Osteoblast (primary cell): Measurements from ENCODE around the gene TMEM106B. TPM values are rescaled to one million over a fixed set of nuclear protein-coding genes. Genes with fewer than 3 reads are reported as not detected.

Source experiments
- DNase-seq: peaks from one replicate; pipeline ENCODE4 v3.0.0; 2011; ENCODE audit warnings: low spot score, mixed read lengths; ENCODE audit not compliant: insufficient read length; ENCODE audit errors: missing footprints
- H2AFZ ChIP-seq: 2 replicates; pipeline ENCODE4 v1.6.0; 2011; ENCODE audit warnings: mild to moderate bottlenecking, low read length
- H3K27ac ChIP-seq: 2 replicates; pipeline ENCODE4 v1.5.1; 2011; ENCODE audit warnings: mild to moderate bottlenecking, low read depth, low read length, moderate library complexity
- H3K27me3 ChIP-seq: 2 replicates; pipeline ENCODE4 v1.6.0; 2012; ENCODE audit warnings: mild to moderate bottlenecking, control low read depth, inconsistent platforms, low read length, moderate library complexity; ENCODE audit not compliant: insufficient read depth
- H3K36me3 ChIP-seq: 2 replicates; pipeline ENCODE4 v1.5.1; 2011; ENCODE audit warnings: mild to moderate bottlenecking, low read length, control low read depth, moderate library complexity; ENCODE audit not compliant: insufficient read depth
- H3K4me1 ChIP-seq: 2 replicates; pipeline ENCODE4 v1.5.1; 2011; ENCODE audit warnings: mild to moderate bottlenecking, low read length, control low read depth, moderate library complexity; ENCODE audit not compliant: insufficient read depth
- H3K4me2 ChIP-seq: 2 replicates; pipeline ENCODE4 v1.6.0; 2011; ENCODE audit warnings: mild to moderate bottlenecking, low read length; ENCODE audit not compliant: insufficient read depth
- H3K4me3 ChIP-seq: fragments of 200-600 bp; sonication (generic); 3 replicates; pipeline ENCODE4 v1.5.1; 2012; ENCODE audit warnings: mild to moderate bottlenecking, low read length, inconsistent platforms; ENCODE audit not compliant: insufficient read depth
- H3K79me2 ChIP-seq: 2 replicates; pipeline ENCODE4 v1.6.0; 2012; ENCODE audit warnings: mild to moderate bottlenecking, low read length, control low read depth, inconsistent platforms; ENCODE audit not compliant: insufficient read depth
- H3K9me3 ChIP-seq: 2 replicates; pipeline ENCODE4 v1.5.1; 2011; ENCODE audit warnings: low read depth, low read length, control low read depth
- H4K20me1 ChIP-seq: 2 replicates; pipeline ENCODE4 v1.6.0; 2012; ENCODE audit warnings: mild to moderate bottlenecking, low read length, control low read depth; ENCODE audit not compliant: insufficient read depth
- CTCF ChIP-seq: IDR thresholded peaks from 2 replicates; pipeline ENCODE4 v1.5.1; 2011; ENCODE audit warnings: mild to moderate bottlenecking, low read depth, low read length, moderate library complexity; ENCODE audit errors: extremely low read depth
- total RNA-seq: library from RNA; depleted of rRNA; stranded (reverse); fragments of >200 nt; gene quantifications from 2 replicates; pipeline ENCODE4 v1.2.3, GENCODE V29; 2012

Gene TMEM106B
- total RNA-seq, 1 donor: 61.9 TPM

- no peaks in the 10 kb centered on the region for H3K9me3 ChIP-seq
- no peak overlapping the region for H3K4me2 ChIP-seq
- H3K79me2 ChIP-seq: no peaks in the 10 kb centered on the region
- H3K4me3 ChIP-seq: no peak overlapping the region
- no peak for TF ChIP-seq CTCF
- no peaks in the 10 kb centered on the region for H4K20me1 ChIP-seq
- H3K36me3 ChIP-seq: peaks cover 8% of the 10 kb centered on the region
- H2AFZ ChIP-seq: no peak overlapping the region
- H3K27me3 ChIP-seq: no peaks in the 10 kb centered on the region
- H3K27ac ChIP-seq: no peak overlapping the region
- H3K4me1 ChIP-seq: no peaks in the 10 kb centered on the region
- no peak for DNase-seq
Measured at GRCh38 chr7:12233175-12233574, 22.1 kb downstream of the TMEM106B start.

GRCh38 chr7:12234334-12234865 lies 23.3 kb downstream of the TMEM106B start:
- H3K9me3 ChIP-seq: no peaks in the 10 kb centered on the region
- H3K4me1 ChIP-seq: no peaks in the 10 kb centered on the region
- no peak for TF ChIP-seq CTCF
- H3K4me2 ChIP-seq: no peak overlapping the region
- H3K27me3 ChIP-seq: no peaks in the 10 kb centered on the region
- peaks cover 10% of the 10 kb centered on the region for H3K36me3 ChIP-seq
- H2AFZ ChIP-seq: no peak overlapping the region
- no peak overlapping the region for H3K27ac ChIP-seq
- H3K4me3 ChIP-seq: no peak overlapping the region
- H3K79me2 ChIP-seq: no peaks in the 10 kb centered on the region
- DNase-seq: no peak
- no peaks in the 10 kb centered on the region for H4K20me1 ChIP-seq

- H3K9me3 ChIP-seq: no peaks in the 10 kb centered on the region
- peaks cover 6% of the 10 kb centered on the region for H3K36me3 ChIP-seq
- no peak for TF ChIP-seq CTCF
- no peak overlapping the region for H3K27ac ChIP-seq
- no peaks in the 10 kb centered on the region for H3K27me3 ChIP-seq
- H3K4me3 ChIP-seq: no peak overlapping the region
- H3K4me1 ChIP-seq: no peaks in the 10 kb centered on the region
- DNase-seq: no peak
- no peak overlapping the region for H2AFZ ChIP-seq
- H4K20me1 ChIP-seq: no peaks in the 10 kb centered on the region
- H3K4me2 ChIP-seq: no peak overlapping the region
- no peaks in the 10 kb centered on the region for H3K79me2 ChIP-seq
Measured at GRCh38 chr7:12235970-12236369, 24.9 kb downstream of the TMEM106B start.

GRCh38 chr7:12237007-12237406 lies 25.9 kb downstream of the TMEM106B start:
- H3K27ac ChIP-seq: no peak overlapping the region
- H3K4me3 ChIP-seq: no peak overlapping the region
- H3K4me1 ChIP-seq: no peaks in the 10 kb centered on the region
- H3K36me3 ChIP-seq: peaks cover 6% of the 10 kb centered on the region
- no peaks in the 10 kb centered on the region for H3K79me2 ChIP-seq
- H4K20me1 ChIP-seq: no peaks in the 10 kb centered on the region
- no peak overlapping the region for H2AFZ ChIP-seq
- no peak overlapping the region for H3K4me2 ChIP-seq
- TF ChIP-seq CTCF: no peak
- no peaks in the 10 kb centered on the region for H3K9me3 ChIP-seq
- H3K27me3 ChIP-seq: no peaks in the 10 kb centered on the region
- no peak for DNase-seq
